ENCODE results near the gene ITGA11.

Gene ITGA11

DNA sequence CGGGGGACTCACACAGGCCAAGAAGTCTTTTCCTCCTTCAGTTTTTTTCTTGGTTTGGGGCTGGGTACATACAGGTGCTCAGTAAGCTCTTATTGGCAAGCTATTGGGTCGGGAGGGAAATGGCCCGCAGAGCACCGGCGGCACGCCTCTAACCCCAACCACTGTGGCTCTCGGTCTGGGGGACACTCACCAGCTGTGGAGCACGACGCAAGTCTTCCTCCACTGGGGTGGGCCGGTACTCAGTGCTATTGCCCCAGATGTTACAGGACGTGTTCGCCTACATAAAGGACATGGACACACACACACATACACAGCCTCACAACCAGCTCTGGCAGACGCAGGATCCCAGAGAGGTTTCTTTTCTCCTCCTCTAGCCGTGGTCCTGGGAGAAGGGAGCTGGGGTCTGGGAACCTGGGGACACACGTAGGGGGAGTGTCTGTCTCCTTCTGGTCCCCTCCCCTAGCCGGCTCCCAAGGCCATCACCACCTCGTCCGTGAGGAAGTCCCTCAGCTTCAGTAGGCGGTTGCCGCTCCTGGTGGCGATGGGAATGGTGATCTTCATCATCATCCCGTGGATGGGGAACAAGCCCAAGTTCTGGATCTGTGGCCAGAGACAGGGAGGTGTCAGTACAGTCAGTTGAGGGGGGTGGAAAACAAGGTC, 121.0 kb downstream of the ITGA11 start:
- peak; percentile 1 for DNase-seq (ENCODE audit: low spot score)

GRCh38 chr15:68310178-68310803, 121.7 kb downstream of the ITGA11 start:
- DNase-seq (ENCODE audit: low spot score): peak; percentile 1

GRCh38 chr15:68309024-68309423, 122.9 kb downstream of the ITGA11 start:
- DNase-seq (ENCODE audit: low spot score): peak; percentile 2

- DNase-seq (ENCODE audit: low spot score): peak; percentile 4
Measured at GRCh38 chr15:68307131-68307928, 124.6 kb downstream of the ITGA11 start.

- peak; percentile 5 for DNase-seq (ENCODE audit: low spot score)
Measured at GRCh38 chr15:68305420-68305871, 126.5 kb downstream of the ITGA11 start.

DNA sequence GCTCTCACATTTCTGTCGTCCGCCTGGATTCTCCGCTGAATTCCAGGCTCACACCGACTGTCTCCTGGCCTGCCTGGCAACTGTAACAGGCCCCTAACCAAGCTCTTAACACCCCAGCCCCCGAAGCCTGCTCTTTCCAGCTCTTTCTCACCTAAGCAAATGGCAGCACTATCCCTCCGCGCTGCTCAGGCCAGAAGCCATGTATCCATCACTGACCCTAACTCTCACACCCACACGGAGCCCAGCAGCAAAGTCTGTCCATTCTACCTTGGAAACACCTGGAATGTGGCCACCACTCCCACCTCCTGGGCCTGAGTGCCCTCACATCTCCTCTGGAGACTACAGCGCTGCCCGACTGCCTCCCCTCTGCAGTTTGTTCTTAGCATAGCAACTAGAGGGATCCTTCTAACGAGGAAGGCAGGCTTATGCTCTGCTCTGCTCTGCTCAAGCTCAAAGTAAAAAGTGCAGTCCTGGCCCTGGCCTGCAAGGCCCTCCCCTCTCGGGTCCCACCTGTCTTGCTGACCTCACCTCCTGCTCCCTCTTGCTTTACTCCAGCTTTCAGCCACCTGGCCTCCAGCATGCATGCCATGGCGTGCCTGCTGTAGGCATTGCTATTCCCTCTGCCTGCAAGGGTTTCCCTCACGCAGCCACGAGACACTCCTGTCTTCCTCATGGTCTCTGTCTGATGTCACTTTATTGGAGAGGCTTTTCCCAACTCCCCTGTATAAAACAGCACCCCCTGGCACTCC, 127.2 kb downstream of the ITGA11 start:
- peak; percentile 26 for DNase-seq (ENCODE audit: low spot score)

- peak; percentile 1 for DNase-seq (ENCODE audit: low spot score)
Measured at GRCh38 chr15:68303560-68304436, 128.2 kb downstream of the ITGA11 start.

- no peak for DNase-seq (ENCODE audit: low spot score)
Measured at GRCh38 chr15:68303134-68303533, 128.8 kb downstream of the ITGA11 start.

DNA sequence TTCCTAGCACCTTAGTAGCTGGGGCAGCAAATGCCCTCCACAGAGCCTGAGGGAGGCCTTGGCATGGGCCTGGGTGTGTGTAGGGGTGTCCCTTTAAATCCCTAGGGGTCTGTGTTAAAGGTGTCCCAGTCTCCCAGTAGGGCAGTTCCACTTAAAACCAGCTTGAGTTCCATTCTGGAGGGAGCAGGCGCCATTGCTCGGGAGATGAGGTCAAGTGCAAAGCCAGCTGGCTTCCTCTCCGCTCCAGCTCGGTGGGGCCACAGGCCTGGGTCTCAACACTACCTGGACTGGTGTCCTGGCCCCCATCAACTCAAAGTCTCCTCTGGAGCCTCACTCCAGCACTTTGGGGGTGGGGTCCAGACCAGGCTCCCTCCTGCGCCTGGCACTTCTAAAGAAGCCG, 129.2 kb downstream of the ITGA11 start:
- no peak for DNase-seq (ENCODE audit: low spot score)

DNA sequence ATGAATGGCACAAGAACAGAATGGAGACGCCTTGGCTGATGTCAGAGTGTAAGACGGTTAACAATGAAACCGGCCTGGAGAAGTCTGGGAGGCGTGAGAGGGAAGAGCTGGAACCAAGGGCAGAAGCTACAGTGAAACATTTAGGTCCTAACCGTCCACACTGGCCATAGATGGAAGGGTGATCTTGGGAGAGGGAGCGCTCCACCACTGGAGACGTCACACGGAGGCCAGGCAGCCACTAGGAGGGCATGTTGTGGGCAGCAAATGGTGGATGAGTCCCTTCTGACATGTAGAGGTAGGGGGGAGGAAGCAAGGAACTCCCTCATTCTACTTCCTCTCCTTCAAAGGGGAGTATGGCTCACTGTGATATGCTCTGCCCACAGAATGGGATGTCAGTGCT, 130.7 kb downstream of the ITGA11 start:
- no peak for DNase-seq (ENCODE audit: low spot score)

DNA sequence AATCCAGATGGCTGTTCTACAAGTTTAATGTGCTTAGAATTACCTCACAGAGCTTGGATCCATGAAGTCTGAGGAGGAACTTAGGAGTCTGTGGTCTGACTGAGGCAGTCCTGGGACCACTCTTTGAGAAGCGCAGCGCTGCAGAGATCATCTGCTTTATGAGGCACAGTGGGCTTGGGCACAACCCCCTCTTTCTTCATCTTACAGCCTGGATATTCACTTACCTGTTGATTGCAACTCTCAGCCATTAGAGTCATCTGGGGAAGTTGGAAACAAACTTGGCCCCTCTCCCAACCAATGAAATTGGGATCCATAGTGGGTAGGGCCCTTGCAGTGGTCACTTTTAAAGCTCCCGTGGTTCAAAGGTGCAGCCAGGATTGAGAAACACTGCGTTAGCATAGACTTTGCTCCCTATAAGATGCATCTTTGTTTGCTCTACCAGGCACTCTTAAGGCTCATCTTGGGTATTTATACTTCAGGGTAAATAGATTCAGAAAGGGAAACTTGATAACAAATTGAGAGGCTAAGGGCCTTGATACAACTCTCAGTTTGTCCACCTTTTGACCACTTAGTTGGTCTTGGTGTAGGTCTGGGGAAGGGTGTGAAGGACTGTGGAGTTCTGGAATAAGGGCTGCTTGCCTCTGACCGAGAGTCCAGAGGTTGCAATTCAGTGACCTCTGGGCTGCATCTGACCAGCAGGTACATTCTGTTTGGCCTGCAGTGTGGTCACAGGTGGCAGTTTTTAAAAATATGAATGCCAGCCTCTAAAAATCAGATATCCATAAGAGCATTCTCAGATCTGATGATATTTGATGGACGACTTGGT, 131.6 kb downstream of the ITGA11 start:
- DNase-seq (ENCODE audit: low spot score): peak; percentile 55

DNA sequence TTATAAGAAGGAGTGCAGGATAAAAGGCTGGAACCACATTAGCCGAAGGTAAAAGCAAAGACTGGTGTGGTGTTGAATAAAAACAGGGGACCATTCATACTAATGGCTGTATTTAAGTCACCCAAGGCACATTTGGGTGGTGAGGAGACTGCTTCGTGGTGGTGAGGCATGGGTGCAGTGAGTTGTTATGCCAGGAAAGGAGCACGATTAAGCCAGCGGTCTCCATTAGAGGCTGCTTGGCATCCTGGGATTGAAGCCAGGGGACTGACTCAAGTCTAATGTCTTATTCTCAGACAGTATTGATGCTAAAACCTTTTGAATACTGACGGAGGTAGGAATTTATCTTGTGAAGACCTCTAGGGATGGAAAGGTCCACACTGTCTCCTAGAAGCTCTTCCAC, 132.5 kb downstream of the ITGA11 start:
- DNase-seq (ENCODE audit: low spot score): no peak

DNA sequence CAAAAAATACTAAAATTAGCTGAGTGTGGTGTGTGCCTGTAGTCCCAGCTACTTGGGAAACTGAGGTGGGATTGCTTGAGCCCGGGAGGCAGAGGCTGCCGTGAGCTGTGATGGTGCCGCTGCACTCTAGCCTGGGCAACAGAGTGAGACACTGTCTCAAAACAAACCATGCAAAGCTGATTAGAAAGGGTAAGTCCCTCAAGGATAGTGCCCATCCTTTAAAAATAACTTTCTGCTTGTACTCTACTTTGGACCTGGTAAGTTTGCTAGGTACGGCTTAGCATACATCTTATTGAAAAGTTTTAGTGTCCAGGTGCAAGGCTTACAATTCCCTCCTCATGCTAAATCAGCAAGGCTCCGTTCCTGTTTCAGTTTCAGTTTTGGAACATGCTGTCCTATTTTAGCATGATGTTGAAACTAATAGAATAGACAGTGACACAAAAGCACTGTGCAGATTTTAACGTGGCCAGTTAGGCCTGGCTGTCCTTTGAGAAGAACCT, 133.0 kb downstream of the ITGA11 start:
- peak; percentile 7 for DNase-seq (ENCODE audit: low spot score)

DNA sequence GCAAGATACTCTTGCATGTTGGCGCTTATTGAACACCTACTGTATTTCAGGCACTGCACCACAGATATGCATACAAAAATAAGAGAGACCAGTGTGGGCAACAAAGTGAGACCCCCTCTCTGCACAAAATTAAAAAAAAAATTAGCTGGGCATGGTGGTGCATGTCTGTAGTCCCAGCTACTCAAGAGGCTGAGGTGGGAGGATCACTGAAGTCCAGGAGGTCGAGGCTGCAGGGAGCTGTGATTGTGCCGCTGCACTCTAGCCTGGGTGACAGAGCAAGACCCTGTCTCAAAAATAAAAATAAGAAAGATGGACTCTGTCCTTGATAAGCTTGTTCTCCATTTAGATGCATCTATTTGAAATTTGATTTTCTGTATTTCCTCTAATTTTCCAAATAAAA, 133.6 kb downstream of the ITGA11 start:
- no peak for DNase-seq (ENCODE audit: low spot score)

- no peak for DNase-seq (ENCODE audit: low spot score)
Measured at GRCh38 chr15:68295014-68295805, 136.8 kb downstream of the ITGA11 start.

GRCh38 chr15:68292967-68293366, 139.0 kb downstream of the ITGA11 start:
- no peak for DNase-seq (ENCODE audit: low spot score)

- DNase-seq (ENCODE audit: low spot score): no peak
Measured at GRCh38 chr15:68292157-68292781, 139.7 kb downstream of the ITGA11 start.

- no peak for DNase-seq (ENCODE audit: low spot score)
Measured at GRCh38 chr15:68290715-68291114, 141.2 kb downstream of the ITGA11 start.
